OCI-M1 (cell line): ENCODE measurements around the gene PIEZO2.
A peak's percentile ranks its signal among the peaks of the same experiment; 100 is the strongest.

Experiments used
- DNase-seq: peaks from one replicate; lab custom pipeline; 2025; lab: John Stamatoyannopoulos, UW

Gene PIEZO2

GRCh38 chr18:10843565-10843964 lies 305.8 kb downstream of the PIEZO2 start:
- DNase-seq: no peak

DNA sequence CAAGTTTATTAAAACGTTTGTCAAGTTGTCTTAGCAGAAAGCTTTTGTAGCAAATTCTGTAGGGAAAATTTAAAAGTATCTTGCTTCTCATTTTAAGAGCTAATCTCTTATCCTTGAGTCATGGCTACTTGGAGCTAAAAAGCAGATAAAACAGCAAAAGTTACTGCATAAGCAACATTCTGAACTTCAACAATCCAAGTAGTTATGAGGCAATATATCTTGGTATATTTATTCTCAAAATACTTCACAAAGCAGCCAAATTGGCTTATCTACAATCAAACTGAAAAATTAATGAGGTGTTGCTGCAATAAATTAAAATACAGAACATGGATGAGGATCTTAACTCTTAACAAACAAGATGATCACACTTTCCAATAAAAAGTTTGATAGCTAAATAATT lies 306.5 kb downstream of the PIEZO2 start:
- peak; percentile 30 for DNase-seq

DNA sequence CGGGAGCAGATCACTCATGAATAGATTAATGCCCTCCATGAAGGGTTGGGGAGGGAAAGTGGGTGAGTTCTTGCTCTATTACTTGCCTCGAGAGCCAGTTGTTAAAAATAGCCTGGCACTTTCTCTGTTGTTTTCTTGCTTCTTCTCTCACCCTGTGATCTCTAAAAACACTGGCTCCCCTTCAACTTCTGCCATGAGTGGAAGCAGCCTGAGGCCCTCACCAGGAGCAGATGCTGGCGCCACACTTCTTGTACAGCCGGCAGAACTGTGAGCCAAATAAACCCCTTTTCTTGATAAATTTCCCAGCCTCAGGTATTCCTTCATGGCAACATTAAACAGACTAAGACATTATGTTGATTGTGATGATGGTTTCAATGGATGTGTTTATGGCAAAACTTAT lies 307.0 kb downstream of the PIEZO2 start:
- DNase-seq: no peak

- peak; percentile 88 for DNase-seq
These were observed 308.2 kb downstream of the PIEZO2 start for GRCh38 chr18:10841203-10841602.

DNA sequence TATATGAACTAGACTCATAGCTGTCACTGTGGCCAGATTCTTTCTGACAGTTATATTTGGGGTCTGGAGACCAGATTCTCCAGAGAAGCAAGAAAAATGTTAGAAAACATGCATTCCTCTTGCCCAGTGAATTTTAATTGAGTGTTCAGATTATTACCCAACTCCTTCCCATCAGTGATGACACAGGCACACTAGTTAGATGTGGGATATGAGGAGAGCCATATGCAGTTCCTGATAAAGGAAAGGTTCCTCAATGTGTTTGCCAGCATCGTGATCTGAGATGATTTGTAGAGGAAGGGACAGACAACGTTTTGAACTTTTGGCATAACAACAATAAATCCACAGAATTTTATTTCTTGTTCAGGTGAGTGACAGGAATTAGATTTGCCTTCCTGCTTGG lies 308.6 kb downstream of the PIEZO2 start:
- peak; percentile 94 for DNase-seq

DNA sequence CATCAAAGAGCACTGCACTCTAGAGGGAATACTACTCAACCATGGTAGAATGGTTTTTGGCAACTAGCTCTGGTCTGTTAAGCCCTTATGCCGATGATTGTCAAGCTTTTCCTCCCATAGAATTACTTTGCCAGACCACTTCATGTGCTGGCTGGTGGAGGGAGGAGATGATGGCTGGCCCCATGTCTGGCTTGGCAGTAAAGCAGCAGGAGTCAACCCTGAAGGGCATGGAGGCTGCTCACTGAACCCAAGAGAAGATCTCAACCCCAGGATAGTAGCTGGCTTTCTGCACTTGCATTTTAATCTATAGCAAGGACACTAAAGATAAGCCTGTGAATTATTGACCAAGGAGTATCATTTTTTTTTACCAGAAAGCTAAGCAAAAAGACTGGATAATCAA lies 309.9 kb downstream of the PIEZO2 start:
- peak; percentile 35 for DNase-seq

DNA sequence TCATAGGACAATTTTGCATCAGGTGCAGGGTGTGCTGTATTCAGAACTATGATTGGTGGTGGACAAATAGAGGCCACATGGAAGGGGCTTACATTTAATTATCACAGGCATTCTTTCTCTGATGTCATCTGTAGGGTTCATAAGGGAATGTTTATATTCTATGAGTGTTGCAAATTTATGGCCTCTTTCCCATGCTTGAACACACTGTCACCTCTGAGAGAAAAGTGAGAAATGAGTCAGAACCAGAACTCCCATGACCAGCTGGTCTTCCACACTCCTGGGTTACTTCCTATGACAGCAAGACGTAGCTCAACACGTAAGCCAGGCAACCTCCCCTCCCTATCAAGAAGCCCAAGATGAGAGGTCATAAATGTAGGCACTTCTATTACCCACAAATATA lies 310.8 kb downstream of the PIEZO2 start:
- no peak for DNase-seq

DNA sequence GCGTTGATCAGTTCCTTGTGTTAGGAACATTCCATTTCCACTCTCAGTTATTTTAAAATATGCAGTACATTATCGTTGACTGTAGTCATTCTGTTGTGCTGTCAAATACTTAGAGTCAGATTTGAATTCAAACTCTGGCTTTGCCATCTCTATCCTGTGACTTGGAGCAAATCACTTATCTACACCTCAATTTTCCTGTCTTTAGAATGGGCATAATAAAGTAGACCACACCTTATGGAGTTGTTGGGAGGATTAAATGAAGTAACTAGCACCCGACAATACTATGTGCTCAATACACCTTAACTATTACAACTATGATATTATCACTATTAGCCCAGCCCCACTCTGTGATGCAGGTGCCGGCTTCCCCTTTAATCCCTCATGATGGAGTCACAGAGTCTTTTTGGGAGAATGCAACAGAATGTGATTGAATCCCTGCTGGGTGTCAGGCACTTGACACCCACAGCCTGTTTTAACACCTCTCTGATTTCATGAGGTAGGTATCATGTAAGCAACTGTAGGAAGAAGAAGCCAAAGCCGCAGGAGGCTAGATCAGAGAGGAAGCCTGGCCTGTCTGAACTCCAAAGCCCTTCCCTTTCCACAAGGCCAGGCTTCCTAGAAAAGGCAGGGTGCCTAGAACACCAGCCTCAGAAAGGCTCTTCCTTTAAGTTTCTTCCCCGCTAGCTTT lies 315.1 kb downstream of the PIEZO2 start:
- DNase-seq: no peak

DNA sequence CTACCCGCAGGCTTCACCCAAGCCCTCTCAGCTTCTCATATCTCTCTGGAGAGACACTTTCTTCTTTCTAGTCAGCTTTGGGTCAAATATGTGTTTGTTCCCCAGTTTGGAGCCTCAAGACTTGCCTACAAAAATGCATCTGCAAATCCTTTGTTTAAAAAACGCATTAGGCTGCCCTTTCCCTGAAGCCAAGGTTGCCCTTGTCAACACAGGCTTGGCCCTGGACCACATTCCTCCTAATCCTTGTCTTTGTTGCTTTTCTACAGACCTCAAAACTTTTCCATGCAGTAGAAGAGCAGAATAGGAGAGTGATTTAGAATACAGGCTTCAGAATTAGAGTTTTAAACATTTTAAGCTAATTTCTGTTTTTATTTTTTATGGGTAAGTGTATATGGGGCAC lies 315.7 kb downstream of the PIEZO2 start:
- DNase-seq: no peak

GRCh38 chr18:10826400-10826799 lies 323.0 kb downstream of the PIEZO2 start:
- DNase-seq: no peak

- peak; percentile 54 for DNase-seq
These were observed 326.9 kb downstream of the PIEZO2 start for GRCh38 chr18:10822456-10822855.

GRCh38 chr18:10820681-10821080 lies 328.7 kb downstream of the PIEZO2 start:
- DNase-seq: no peak

GRCh38 chr18:10814336-10814735 lies 335.0 kb downstream of the PIEZO2 start:
- no peak for DNase-seq

DNA sequence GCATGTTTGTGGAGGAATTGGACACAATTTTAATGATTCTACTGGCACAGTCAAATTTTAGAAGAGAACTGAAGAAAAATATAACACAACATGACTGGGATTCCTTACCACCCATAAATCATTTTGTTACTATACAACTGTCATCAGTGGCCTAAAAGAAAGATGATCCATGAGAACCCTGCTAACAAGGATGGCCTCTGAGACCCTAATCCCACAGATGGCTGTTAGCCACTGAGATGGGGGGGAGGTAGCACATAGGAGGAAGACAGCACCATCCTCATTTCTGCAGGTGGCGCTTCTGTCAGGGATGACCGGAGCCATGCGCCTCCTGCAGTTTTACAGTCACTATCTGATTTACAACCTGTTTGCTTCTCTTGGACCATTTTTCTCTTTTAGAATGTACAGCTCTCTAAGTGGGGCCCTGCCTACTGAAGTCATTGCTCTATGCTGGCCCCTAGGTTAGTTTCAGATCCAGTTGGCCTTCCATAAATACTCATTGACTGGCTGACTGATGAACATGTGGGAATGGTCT lies 343.7 kb downstream of the PIEZO2 start:
- DNase-seq: no peak

GRCh38 chr18:10804126-10804525 lies 345.2 kb downstream of the PIEZO2 start:
- DNase-seq: no peak

DNA sequence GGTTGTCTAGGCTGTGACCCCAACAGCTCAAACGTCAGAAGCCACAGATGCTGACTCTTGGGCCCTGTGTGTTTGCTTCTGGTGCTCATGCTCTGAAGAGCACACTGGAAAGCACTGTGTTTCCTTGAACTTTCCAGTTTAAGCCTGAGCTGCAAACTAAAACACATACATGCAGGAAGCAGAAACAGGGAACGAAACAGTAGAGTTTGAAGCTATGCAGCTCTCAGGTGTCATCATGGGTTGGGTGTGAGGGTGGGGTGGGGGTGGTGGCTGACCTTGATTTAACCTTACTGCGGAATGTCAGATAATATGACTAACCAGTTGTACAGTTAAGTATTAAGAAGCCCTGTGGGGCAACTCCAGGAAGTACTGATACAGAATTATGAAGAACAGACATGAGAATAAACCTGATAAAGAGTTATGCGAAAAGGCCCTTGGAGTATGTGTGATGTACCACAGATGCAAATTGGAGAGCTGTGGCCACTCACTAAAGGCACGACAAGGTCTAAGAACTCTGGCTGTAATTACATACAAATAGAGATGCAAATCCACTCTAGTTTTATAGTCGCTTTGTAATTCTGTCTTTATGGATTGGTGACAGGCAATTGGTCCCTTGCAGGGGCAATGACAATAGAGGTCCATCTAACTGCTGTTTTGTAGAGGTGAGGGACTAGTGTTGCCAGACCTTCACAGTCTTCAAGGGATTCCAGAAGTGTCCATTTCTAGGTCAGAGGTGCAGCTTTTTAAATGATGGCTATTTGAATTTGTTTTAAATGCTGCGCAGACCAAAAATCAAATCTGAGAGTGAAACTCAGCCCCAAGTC lies 350.4 kb downstream of the PIEZO2 start:
- peak; percentile 21 for DNase-seq

GRCh38 chr18:10797896-10798295 lies 351.5 kb downstream of the PIEZO2 start:
- DNase-seq: no peak

DNA sequence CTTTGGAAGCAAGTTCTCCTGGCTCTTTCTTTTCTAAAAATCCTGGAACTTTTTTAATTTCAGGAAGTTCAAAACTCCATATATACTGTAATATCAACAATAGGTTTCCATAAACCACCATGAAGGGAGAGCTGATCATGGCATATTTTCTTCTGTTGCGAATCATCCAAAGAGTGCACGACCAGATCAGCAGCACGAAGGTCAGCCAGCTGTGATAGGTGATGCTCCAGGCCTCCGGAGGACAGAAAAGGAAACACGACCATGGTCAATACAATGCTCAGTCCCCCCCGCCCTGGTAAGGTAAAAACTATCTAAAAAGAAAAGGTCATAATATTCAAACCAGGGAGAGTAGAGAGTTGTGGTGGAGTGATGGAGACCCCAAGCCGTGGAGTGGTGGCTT lies 354.6 kb downstream of the PIEZO2 start:
- DNase-seq: no peak

DNA sequence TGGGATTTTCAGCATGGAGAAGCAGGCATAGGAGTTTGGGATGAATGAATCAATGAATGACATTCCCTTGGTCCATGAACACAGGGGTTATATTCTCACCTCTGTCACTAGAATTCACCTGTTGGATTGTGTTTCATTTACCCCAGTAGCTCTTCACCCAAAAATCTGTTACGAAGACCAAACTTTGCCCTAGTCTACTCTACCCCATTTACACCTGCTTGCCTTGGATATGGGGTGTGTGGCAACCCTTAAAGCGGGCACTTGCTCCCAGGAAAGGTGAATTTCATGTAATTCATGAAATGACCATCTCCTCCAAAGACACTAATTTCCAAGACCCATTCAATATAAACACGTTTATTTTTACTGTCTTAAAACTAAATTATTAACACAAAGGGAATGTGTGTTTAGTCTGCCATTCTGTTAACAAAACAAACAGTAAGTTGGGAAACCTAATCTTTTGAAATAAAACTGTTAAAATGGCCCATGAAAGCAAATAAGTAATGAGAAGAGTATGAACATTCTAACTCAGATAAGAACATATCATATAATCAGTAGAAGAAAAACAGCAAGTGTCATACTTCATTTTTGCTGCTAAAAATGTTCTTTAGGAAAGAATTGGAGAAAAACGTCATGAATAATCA lies 355.5 kb downstream of the PIEZO2 start:
- DNase-seq: no peak

DNA sequence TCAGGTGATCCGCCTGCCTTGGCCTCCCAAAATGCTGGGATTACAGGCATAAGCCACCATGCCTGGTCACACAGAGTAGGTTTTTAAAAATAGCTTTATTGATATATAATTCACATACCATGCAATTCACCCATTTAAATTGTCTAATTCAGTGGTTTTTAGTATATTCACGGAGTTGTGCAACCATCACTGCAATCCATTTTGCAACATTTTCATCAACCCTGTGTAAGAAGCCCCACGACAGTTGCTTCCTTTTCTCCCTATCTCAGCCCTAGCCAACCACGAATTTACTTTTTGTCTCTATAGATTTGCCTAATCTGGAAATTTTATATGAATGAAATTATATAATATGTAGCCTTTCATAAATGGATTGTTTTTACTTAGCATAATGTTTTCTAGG lies 357.2 kb downstream of the PIEZO2 start:
- peak; percentile 54 for DNase-seq

GRCh38 chr18:10791169-10791831 lies 358.1 kb downstream of the PIEZO2 start:
- DNase-seq: no peak

- peak; percentile 91 for DNase-seq
These were observed 360.2 kb downstream of the PIEZO2 start for GRCh38 chr18:10789180-10789579.
